AG08395 (cell line): ENCODE data around the gene ZHX3.

ENCODE experiments used
- DNase-seq: peaks from one replicate; pipeline ENCODE4 v3.0.0; 2012; ENCODE audit warnings: mixed read lengths, low spot score

ZHX3 gene

GRCh38 chr20:41317546-41318270 lies at the start of gene ZHX3:
Gene ZHX3 (minus strand): TSS chr20:41317731. CDS start chr20:41204916, 112,815 bp downstream.
- peak; percentile 100 for DNase-seq

- no peak for DNase-seq
Measured at GRCh38 chr20:41367393-41367695, 49.8 kb upstream of the ZHX3 start.

- DNase-seq: no peak
Measured at GRCh38 chr20:41366546-41367392, 49.2 kb upstream of the ZHX3 start, which contains the start of gene EMILIN3. Gene EMILIN3 (minus strand): TSS chr20:41366818. CDS start chr20:41366634, 184 bp downstream.

- no peak for DNase-seq
Measured at GRCh38 chr20:41365777-41366545, 48.4 kb upstream of the ZHX3 start.

- DNase-seq: no peak
Measured at GRCh38 chr20:41364967-41365765, 47.6 kb upstream of the ZHX3 start.

- no peak for DNase-seq
Measured at GRCh38 chr20:41364236-41364855, 46.8 kb upstream of the ZHX3 start.

- DNase-seq: no peak
Measured at GRCh38 chr20:41363601-41364000, 46.1 kb upstream of the ZHX3 start.

- DNase-seq: no peak
Measured at GRCh38 chr20:41362748-41363140, 45.2 kb upstream of the ZHX3 start.

- DNase-seq: no peak
Measured at GRCh38 chr20:41361757-41362747, 44.5 kb upstream of the ZHX3 start.

GRCh38 chr20:41360831-41361756 lies 43.6 kb upstream of the ZHX3 start:
- DNase-seq: no peak

GRCh38 chr20:41359541-41360011 lies 42.0 kb upstream of the ZHX3 start:
- DNase-seq: no peak

- no peak for DNase-seq
Measured at GRCh38 chr20:41358717-41359116, 41.2 kb upstream of the ZHX3 start.

GRCh38 chr20:41358230-41358629 lies 40.7 kb upstream of the ZHX3 start:
- DNase-seq: no peak

- DNase-seq: no peak
Measured at GRCh38 chr20:41357424-41358163, 40.1 kb upstream of the ZHX3 start.

- DNase-seq: no peak
Measured at GRCh38 chr20:41356951-41357350, 39.4 kb upstream of the ZHX3 start.

- DNase-seq: no peak
Measured at GRCh38 chr20:41355598-41356203, 38.2 kb upstream of the ZHX3 start.

GRCh38 chr20:41355192-41355591 lies 37.7 kb upstream of the ZHX3 start:
- no peak for DNase-seq

- no peak for DNase-seq
Measured at GRCh38 chr20:41353530-41353929, 36.0 kb upstream of the ZHX3 start.
